NCI-H1694 (cell line): Measurements from ENCODE around the gene USP2.
"Not testable (repeated sequence)": the region's sequence is repeated elsewhere in the genome, so short reads cannot be mapped to it uniquely, and the experiment has no call there.

Experiments used
- DNase-seq: peaks from one replicate; lab custom pipeline; 2025; lab: John Stamatoyannopoulos, UW

Gene USP2

DNA sequence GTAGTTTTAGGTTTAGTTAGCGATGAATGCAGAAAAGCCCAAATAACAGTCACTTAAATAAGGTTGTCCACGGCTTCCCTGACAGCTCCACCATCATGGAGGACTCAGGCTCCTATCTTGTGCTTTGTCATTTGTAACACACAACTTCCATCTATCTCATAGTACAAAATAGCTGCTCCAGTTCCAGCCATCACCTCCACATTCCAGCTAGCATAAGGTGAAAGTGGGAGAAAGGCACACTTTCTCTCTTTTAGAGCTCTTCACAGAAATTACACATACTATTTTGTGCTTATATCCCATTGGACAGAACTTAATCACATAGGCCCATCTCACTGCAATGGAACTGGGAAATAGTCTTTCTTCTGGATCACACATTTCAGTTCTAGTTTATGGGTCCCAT lies 32.8 kb upstream of the USP2 start:
- DNase-seq, result no peak

DNA sequence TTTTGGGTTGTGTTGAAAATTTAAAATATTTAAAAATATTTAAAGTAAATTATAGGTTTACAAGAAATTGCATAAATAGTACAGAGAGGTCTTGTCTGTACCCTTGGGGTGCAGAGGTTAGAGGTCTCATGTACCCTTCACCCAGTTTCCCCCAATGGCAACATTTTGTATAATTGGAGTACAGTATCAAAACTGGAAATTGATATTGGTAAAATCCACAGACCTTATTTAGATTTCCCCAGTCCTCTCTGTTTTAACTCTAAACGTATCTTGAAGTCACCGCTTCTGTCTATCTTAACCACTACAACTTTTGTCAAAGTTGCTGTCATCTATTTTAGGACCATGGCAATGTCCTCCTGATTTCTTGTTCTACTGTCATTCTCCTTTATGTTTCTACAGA lies 30.6 kb upstream of the USP2 start:
- no peak for DNase-seq

DNA sequence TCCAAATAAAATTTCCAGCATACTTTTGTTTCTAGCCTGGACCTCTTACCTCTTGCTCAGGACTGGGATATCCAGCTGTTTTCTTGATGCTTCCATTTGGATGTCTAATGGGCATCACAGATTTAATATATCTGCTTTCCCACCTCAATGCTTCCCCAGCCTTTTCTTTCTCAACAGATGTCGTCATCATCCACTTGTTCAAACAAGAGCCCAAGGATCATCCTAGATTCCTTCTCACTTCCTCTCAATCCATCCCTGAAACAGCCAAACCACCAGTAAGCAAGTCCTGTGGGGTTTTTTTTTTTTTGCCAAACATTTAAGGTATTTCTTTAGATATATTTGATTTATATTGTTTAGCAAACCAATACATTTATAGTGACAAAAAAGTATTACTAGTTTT lies 29.0 kb upstream of the USP2 start:
- no peak for DNase-seq

DNA sequence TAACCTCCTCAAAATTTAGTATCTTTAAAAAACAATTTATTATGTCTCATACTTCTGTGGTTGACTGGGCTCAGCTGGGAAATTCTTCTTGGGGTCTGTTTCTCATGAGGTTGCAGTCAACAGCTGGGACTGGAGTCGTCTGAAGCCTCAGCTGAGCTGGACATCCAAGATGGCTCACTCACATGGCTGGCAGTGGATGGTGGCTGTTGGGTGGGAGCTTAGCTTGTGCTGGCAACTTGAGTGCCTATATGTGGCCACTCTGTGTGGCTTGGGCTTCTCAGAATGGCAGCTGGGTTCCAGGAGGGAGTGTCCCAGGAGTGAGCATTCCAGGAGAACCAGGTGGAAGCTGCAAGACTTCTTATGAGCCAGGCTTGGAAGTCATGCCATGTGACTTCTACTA lies 28.2 kb upstream of the USP2 start:
- no peak for DNase-seq

DNA sequence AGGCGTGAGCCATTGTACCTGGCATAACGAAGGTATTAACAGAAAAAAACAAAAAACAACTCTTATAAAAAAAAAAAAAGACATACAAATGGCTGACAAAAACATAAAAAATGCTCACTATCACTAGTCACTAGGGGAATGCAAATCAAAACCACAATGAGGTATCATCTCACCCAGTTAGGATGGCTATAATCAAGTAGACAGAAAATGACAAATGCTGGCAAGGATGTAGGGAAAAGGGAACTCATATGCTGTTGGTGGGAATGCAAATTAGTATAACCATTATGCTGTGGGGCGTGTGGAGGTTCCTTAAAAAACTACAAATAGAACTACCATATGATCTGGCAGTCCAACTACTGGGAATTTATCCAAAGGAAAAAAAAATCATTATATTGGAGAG lies 24.5 kb upstream of the USP2 start:
- DNase-seq, result no peak

DNA sequence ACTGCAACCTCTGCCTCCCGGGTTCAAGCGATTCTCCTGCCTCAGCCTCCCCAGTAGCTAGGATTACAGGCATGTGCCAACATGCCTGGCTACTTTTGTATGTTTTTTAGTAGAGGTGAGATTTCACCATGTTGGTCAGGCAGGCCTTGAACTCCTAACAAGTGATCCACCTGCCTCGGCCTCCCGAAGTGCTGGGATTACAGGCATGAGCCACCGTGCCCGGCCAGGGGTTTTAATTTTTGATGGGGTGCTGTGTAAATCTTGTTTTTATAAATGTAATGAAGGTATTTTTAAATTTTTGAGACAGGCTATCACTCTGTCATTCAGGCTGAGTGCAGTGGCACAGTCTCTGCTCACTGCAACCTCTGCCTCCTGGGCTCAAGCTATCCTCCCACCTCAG lies 24.0 kb upstream of the USP2 start:
- not testable (repeated sequence) for DNase-seq

DNA sequence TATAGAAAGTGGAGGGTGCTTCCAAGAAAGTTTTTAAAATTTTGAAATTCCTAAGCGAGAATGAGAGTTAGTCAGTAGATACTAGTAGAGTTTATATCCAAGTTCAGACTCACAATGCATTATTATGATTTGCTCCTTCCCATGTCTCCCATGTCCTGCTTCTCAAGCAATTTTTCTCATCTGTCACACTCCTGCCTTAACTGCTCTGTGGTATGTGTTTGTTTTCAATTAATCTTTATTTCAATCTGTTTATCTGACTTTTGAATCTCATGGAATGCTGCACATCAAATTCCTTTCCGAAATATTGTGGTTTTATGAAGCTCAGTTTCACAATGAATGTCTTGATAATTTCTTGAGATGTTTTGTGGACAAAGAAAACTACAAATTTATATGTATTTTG lies 23.4 kb upstream of the USP2 start:
- no peak for DNase-seq

DNA sequence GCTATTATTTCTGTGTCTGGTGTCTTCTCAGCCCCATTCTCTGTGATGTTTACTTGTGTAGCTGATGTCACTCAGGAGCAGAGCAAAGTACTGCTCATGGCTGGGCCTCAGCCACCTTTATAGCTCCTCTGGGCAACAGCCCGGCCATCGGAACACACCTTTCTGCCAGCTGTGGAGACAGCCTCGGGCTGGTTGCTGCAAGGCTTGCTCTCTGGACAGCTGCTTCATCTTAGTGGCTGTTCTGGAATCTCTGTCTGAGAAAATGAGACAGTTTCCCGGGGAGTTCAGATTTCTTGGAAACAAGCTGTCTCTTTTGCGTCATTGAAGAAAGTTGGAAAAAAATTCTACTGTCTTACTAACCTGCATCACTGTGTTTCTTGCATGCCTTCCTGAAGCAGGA lies 21.5 kb upstream of the USP2 start:
- DNase-seq, result no peak

DNA sequence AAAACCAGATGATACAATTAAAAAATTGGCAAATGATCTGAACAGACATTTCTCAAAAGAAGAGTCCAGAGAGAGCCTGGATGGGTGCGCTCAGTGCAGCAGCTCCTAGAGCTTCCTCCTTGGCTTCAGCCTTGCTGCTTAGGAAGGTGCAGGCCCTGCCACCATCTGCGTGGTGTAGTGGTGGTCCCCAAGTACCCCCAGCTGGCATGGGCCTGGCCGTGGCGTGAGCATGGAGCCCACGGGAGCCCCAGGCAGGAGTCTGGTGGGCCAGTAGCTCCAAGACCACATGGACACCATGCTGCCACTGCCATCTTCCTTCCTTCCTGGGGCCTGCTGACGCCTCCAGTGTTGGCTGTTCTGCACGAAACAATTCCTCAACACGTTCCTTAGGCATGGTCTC lies 21.0 kb upstream of the USP2 start:
- no peak for DNase-seq

DNA sequence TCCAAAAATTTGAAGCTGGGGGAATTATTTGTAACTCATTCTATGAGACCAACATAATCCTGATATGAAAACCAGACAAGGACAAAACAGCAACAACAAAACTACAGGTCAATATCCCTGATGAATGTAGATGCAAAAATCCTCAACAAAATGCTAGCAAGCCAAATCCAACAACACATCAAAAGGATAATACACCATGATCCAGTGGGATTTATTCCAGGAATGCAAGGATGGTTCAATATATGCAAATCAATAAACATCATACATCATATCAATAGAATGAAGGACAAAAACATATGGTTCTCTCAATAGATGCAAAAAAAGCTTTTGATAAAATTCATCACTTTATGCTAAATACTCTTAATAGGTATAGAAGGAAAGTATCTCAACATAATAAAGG lies 19.4 kb upstream of the USP2 start:
- DNase-seq, result no peak

DNA sequence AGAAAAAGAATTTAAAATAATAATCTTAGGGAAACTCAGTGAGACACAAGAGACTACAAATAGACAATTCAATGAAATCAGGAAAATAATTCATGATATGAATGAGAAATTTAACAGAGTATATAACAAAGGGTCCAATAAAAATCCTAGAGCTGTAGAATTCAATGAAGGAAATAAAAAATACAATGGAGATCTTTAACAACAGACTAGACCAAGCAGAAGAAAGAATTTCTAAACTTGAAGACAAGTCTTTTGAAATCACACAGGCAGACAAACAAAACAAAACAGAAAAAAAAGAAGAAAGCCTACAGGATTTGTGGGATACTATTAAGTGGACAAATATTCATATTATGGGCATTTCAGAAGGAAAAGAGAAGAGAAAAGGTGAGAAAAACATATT lies 16.2 kb upstream of the USP2 start:
- DNase-seq, result no peak

DNA sequence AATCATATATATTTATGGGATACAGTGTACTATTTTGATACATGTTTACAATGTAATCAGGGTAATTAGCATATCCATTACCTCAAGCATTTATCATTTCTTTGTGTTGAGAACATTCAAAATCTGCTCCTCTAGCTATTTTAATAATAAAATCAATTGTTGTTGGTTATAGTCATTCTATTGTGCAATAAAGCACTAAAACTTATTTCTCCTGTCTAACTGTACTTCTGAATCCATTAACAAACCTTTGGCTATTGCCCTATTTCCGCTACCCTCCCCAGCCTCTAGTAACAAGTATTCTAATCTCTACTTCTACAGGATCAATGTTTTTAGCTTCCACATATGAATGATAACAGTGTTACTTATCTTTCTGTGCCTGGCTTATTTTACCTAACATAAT lies 15.3 kb upstream of the USP2 start:
- DNase-seq, result no peak

DNA sequence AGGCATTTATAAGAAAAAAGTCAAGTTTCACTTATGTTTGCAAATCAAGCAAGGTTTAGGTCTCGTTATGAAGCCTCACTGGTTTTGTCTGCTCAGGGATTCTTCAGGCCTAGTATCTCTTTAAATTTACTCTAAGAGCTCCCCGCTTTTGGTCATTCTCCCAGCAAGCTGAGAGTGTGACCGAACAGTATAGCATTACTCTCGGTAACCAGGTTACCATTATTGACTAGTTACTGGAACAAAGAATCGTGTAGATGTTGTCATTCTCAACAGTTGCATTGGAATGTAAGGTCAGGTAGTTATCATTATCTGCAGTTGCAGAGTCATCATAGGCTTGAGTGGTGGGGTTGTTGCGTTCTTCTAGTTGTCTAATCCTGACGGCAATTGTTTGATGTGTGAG lies 9.8 kb upstream of the USP2 start:
- DNase-seq, result no peak

DNA sequence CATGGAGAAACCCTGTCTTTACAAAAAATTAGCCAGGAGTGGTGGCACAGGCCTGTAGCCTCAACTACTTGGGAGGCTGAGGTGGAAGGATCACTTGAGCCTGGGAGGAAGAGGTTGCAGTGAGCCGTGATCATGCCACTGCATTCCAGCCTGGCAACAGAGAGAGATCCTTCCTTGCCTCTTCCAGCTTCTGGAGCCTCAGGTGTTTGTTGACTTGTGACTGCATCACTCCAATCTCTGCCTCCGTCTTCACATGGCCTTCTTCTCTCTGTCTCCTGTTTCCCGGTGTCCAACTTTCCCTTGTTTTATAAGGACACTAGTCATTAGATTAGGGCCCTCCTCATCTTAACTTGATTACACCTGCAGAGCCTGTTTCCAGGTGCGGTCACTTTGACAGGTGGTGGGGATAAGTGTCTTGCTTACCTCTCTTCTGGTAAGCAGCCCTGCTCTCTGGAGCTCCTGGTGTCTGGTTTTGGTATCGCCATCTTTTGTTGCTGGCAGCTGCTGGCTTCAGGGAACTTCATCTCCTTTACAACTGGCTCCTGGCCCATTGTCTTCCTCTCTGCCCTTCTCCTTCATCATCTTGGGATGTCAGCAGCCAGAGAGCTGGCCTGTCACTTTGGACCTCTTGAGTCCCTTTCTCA lies 8.2 kb upstream of the USP2 start:
- DNase-seq, result no peak

DNA sequence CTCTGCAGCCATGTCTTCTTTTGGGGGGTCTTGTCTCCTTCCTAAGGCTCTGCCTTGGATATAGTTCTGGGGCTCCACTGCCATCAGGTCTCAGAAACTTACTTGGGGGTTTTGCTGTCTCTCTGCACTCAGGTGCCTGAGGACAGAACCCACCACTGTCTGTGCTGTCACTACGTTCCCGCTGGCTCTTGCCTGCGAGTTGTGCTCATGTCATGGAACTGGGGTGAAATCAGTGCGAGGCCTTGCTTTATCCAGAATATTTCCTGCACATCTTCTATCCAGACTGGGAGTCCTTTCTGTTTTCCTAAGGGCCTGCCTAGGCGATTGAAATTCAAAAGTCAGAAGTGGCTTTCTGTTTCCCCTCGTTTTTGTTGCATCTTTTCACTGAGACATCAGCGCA lies 6.6 kb upstream of the USP2 start:
- no peak for DNase-seq

DNA sequence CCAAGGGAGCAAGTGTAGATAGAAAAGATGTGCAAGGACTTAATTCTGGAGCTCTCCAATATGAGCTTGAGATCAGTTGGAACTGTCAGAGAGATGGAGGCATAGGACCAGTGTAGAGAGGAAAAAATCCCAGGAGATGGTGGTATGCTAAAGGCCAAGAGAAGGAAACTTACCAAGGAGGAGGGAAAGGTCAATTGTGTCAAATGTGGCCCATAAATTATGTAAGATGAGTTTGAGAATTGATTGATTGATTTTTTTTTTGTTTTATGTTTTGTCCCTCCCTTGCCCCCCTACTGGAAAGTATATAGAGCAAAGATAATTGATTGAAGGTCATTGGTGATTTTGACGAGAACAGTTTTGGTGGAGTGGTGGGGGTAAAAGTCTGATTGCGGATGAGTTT lies 2.8 kb upstream of the USP2 start:
- DNase-seq, result no peak

DNA sequence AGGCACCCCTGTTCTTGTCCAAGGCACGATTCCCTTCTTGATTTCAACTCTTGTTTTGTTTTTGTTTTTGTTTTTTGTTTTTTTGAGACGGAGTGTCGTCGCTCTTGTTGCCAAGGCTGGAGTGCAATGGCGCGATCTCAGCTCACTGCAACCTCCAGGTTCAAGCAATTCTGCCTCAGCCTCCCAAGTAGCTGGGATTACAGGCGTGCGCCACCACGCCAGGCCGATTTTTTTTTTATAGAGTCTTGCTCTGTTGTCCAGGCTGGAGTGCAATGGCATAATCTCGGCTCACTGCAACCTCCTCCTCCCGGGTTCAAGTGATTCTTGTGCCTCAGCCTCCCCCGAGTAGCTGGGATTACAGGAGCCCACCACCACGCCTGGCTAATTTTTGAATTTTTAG lies 1.0 kb upstream of the USP2 start:
- DNase-seq, result not testable (repeated sequence)

DNA sequence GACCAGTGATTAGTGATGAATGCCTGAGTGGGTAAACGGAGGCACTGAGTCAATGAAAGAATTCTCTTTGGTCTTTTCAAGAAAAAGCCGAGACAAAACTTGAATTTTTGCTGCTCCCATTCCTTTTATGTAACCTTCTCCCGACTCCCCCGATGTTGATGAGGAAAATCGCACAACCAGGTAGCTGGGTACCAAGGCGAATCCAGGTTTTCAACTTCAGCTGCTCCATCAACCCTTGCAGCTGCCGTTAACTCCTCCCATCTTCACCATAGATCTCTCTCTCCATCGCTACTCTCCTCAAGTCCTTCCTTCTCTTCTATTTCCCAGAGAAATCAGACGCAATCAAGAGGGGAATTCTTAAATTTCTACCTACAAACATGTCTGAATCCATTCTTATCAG lies 611 bp upstream of the USP2 start:
- no peak for DNase-seq

DNA sequence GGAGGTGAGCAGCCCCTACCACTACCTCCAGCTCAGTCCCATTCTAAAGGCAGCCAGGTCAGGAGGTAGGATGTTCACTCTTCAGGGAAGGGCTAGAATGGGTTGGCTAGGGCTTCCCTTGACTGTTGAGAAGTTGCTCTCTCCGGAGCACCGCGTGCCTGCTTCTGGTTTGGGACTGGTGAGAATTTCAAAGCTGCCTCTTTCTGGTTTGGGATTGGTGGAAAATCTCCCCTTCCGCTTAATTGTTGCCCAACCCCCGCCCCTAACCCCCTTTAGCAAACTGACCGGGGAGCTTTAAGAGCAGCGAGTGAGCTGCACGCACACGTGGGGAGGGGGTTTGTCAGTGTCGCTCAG lies 686 bp downstream of the USP2 start:
- DNase-seq, result no peak

DNA sequence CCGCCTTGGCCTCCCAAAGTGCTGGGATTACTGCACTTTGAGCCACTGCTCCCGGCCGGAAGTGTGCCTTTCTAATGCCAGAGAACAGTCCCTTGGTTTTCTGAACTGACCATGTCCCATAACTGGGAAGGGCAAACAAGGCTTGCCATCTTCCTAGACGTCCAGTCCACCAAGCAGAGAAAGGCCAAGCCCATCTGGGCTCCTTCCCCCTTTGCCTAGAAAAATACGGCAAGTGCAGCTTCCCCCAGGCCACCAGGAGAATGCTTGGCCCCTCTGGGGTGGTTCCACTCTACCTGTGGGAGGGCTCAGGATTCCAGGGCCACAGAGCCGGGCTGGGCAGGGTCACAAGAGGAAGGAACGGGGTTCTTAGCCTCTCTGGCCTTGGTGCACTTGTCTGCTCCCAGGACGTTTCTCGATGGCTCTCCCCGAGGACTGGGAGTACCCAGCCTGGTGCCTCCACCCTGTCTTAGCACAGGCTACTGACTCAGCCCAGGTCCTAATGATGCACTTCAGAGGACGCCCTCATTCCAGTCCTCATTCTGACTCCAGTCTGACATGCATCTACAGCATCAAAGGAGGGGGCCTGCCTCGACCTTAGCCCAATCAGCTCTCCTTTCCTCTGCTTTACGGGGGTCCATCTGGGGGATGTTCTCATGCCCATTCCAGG lies 1.2 kb downstream of the USP2 start:
- no peak for DNase-seq

DNA sequence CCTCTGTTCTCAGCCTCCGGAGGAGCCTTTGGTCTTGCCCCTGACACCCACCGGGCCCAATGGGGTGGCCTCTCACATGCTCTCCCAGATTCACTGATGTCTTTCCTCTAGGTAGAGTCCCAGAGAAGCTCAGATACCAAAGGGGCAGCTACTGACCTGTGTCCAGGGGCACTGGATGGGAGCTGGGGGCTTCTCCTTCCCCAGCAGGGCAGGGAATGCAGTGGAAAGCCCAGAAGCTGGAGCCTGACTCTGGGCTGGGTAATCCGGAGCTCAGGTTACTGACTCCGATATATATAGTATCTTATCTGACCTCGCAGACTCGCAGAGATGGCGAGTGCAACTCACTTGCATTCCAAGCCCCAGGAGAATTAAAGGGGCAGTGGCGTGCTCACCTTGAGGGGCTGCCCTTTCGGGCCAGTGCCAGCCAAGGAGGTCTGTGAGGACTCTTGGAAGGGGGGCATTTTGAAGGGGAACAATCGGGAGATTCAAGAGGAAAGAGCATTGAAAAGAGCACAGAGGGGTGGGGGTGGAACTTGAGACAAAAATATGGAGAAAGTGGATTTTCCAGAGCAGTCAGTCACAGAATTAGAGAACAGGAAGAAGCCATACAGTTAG lies 2.5 kb downstream of the USP2 start:
- DNase-seq, result no peak

DNA sequence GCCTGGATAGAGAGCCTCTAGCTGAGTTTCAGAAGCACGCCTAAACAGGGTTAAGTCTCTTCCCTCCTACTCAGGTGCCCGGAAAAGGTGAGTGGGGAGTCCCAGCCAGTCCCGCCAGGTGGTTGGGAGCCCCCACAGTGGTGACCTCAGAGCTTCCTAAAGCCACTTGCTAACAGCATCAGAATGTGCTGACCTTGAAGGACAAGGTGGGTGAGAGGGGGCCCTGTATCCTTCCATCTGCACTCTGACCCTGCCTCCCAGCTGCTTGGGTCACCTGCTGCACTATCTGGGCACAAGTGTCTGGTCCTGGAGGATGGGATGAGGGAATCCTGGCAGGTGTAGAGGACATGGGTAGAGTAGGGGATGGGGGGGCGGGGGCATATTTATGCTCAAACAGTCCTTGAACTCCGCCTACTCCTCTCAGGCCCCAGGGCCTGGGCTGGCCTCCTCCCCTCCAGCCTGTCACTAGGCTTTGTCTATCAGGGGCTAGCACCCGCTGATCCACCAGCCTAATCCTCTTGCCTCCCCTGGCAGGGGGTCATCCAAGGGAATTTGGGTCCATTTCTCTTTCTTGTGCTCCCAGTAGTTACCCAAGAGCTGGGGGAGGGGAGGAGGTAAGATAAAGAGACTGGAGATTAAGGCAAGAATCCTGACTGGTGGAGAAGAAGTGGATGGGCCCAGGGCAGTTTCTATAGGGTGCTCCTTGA lies 3.4 kb downstream of the USP2 start:
- DNase-seq, result no peak

DNA sequence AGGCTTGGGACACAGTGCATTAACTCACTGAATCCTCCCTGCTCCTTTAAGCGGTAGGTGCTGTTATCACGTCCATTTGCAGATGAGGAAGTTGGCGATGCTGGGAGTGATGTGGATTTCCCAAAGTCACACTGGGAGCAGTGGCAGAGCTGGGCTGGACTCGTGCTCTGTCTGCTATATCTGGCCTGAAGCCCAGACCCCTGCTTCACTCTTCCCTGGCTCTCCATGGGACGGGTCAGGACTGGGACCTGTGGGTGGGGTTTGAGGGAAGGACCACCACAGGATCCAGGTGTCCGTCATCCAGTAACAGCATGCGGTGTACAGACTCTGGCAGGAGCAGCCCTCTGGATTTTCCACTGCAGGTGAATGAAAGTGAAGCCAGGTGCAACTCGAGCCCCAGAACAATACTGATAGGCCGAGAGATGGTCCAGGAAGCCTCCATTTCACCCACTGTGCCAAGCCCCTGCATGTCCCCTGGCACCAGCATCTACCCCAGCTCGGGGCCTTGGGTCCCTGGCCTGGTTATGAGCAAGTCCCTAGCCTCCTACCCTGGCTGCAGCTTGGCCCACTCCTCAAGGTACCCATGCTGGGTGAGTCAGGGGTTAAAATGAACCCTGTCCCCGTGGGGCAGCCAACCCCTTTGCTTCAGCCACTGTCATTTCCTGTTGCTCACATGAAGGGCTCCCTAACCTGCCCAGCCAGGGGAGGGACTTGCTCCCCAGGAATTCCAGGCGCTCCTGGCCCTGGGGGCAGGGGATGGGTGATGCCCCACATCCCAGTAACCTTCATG lies 4.2 kb downstream of the USP2 start:
- DNase-seq, result no peak
